GM15510 (cell line): ENCODE results near the gene TMEM184C.
A peak's percentile ranks its signal among the peaks of the same experiment; 100 is the strongest.

Source experiments
- POLR2A ChIP-seq: IDR thresholded peaks from 3 replicates; pipeline ENCODE4 v1.6.1; 2011; ENCODE audit warnings: borderline replicate concordance; ENCODE audit not compliant: insufficient read length; ENCODE audit errors: extremely low read depth

Gene TMEM184C

DNA sequence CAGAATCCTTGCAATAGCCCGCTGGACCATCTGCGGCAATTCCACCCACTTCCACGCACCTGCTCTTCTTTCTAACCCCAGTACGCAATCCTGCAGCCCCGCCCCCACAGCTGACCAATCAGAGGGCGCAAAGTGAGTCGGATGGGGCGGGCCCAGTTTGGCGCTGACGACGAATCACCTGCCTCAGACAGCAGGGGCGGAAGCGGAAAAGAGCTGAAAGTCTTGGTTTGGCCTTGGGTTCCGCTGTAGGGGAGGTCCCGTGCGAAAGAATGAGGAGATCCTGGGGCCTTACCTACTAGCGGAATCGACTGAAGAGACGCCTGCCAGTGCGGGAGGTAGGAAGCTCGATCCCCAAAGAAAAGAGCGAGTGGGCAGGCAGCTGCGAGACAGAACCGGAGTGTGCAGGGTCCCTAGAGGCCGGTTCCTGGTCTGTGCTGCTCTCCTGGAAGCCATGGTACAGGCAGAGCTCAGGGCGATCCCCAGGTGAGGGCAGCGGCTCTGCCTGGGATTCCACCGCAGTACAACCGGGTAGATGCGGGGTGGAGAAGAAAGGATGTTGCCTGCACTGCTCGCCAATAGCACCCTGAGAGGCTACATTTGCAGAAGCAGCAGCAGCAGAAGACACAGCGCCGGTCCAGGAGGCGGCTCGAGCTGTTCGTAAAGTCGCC, at the start of gene TMEM184C:
Gene TMEM184C (plus strand): TSS at position 225 of the 668 bp plus-strand sequence. CDS start 560 bp downstream, outside the sequence.
- peak; percentile 79 for TF ChIP-seq POLR2A

DNA sequence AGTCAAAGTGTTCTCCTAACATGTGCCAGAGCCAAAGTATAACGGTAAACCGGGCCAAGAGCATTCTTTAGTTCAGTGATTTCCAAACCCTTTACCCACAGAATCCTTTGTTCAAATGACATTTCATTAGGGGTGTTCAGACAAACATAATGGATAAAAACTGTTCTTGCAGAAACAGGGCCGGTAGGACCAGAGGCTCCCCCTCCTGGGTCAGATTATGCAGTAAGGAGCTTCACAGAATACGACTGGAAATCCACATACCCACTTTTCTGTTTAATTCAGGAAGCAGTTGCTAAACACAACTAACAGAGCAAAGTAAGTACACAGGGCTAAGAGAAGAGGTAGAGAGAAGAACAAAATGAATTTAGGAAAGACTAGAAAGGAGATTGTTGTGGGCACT, 46.6 kb upstream of the TMEM184C start:
- no peak for TF ChIP-seq POLR2A

DNA sequence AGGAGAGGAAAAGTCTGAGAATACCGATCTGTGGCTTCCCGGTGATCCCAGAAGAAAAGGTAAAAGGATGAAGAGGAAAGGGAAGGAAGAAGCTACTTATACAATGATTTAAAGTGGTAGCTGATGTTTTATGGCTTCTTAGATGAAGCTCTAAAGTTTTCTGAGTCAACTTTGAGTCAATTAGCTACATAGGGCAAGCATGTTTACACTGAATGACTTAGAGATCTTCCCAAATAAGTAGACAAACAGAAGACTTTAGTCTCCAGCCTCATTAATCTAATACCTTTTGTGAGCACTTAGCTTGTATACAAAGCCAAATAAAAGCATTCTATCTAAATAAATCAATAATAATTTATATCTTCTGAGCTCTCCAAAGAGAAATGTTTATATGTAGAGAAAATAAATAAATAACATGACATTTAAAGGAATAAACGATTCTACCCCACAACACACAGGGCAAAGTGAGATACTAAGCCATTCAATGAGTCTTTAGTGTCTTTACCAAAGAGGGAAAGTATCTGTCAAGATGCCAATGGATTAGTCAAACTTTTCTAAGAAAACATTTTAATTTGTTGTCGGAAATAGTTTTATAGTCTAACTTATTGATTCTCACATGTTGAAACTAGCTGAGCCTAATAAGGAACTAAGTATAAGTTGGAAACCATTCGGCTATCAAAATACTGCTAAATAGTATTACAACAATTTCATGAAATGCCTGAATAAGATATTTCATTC, 46.0 kb upstream of the TMEM184C start:
- no peak for TF ChIP-seq POLR2A

DNA sequence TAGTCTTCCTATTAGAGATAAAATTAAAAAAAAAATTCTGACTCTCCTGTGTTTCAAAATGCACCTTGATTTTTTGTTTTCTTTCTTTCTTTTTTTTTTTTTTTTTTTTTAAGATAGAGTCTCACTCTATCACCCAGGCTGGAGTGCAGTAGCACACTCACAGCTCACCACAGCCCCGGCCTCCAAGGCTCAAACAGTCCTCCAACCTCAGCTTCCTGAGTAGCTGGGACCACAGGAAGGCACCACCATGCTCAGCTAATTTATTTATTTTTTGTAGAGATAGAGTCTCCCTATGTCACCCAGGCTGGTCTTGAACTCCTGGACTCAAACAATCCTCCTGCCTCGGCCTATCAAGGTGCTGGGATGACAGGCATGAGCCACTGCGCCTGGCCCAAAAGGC, 41.1 kb upstream of the TMEM184C start:
- no peak for TF ChIP-seq POLR2A

DNA sequence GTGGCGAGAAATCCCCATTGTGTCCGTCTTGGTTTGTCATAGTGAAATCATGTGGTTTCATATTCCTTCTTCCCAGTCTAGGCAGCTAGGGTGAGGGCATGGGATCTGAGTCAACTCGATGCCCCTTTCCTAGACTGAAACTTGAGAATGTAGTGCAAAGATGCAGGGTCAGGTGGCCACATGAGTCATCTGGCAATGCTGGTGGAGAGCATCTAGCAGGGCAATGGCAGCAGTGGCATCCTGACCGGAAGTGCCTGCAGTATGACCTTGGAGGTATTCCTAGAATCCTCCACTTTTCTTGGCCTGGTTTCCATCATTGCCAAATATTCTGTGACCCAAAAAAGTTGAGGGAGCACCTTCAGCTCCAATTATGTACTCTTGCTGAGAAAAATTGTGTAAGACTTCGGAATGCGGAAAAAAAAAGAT, 39.1 kb upstream of the TMEM184C start:
- no peak for TF ChIP-seq POLR2A

DNA sequence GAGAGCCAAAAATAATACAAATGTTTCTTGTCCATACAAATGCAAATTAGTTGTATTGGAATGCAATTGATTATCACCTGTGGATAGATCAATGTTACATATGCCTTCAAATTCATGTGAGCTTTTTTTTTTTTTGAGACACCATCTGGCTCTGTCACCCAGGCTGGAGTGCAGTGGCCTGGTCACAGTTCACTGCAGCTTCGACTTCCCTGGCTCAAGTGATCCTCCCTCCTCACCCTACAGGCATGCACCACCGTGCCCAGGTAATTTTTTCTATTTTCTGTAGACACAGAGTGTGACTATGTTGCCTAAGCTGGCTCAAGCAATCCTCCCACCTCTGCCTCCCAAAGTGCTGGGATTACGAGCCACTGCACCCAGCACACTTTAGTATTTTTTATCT, 38.6 kb upstream of the TMEM184C start:
- TF ChIP-seq POLR2A = no peak

DNA sequence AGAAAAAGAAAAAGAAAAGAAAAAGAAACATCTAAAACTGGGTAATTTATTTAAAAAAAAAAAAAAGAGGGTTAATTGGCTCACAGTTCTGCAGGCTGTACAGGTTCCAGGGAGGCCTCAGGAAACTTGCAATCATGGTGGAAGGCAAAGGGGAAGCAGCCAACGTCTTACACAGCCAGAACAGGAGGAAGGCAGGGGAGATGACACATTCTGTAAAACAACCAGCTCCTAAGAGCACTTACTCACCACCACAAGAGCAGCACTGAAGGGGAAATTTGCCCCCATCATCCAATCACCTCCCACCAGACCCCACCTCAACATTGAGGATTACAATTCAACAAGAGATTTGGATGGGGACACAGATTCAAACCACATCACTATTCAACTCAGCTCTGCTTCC, 36.8 kb upstream of the TMEM184C start:
- TF ChIP-seq POLR2A = no peak

DNA sequence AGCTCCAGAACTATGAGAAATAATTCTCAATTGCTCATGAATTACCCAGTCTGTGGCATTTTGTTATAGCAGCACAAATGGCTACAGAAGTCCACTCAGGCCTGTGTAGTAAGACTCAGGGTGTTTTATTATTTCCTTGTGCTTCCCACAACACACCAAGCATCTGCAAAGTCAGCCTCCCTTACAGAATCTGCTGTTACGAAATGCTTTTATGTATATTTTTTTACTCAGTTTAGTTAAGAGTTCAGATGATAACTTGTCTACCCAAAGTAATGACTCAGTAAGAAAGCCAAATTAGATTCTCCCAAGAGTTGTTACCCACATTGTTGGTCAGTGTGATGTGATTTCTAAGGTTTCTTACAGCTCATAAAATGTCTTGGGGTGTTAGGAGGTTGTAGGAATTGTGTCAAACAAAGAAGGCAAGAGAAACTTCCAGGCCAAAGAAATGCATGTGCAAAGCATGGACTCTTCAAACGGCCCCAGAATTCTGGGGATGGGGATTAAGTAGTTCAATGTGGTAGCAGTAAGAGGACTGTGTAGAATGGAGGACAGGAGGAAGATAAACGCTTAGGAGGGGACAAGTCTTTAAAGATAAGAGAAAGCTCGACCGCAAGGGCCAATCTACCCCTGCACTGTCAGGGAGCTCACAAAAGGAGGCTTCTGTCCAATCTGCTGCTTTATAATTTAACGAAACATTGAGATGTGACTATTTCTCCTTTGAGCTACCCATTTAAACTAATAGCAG, 35.4 kb upstream of the TMEM184C start:
- no peak for TF ChIP-seq POLR2A

DNA sequence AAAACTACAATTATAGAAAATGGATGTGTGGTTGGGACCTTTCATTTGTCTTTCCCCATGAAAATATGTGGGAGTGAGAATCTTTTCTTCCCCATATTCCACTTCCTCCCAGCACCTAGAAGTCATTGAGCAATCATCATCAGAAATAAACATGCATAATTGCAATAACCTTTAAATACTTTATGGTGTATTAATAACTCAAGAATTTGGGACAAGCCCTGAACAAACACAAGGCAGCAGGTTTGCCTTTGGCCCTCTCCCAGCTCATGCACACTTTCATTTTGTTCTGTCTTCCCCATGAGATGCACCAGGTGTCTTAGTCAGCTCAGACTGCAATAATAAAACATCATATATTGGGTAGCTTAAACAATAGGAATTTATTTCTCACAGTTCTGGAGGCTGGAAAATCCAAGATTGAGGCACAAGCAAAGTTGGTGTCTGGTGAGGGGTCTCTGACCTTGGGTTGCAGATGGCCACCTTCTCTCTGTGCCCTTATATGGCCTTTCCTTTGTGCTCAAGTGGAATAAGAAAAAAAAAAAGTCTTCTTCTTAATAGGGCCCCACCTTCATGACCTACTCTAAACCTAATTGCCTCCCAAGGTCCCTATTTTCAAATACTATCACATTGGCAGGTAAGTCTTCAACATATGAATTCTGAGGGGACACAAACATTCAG, 34.7 kb upstream of the TMEM184C start:
- TF ChIP-seq POLR2A = no peak

DNA sequence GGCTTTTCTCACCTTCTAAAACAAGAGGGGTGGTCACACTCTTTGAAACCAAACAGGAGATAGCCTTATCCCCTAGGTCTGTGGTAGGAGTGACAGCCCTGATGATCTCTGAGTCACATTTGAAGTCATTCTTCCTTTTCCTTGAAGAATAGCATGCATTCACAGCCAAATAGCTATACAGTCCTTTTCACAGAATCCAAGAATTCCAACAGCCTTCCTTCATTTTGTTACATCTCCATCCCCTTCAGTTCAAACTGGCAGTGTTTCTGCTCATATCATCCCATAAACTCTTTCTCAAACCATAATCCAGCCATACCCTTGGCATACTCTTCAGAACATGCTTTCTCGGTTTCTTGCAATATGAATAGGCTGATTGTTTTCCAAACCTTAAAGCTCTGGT, 33.3 kb upstream of the TMEM184C start:
- TF ChIP-seq POLR2A = no peak

DNA sequence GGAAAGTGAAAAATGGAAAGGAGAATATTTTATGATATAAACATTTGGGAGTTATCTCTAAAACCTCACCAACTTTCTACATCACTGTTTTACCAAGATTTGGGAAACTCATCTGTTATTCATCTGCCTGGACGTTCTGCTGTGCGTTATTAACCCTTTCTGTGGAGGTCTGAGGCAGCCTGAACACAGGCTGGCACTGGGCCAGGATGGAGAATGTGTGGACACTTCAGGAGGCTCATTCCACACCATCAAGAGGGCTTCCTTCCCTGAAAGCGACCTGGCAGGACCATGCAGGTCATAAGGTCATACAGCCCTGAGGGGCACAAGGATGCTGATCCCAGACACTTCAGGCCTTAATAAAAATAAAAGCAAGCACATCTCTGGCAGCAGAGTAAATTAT, 31.2 kb upstream of the TMEM184C start:
- TF ChIP-seq POLR2A = no peak

DNA sequence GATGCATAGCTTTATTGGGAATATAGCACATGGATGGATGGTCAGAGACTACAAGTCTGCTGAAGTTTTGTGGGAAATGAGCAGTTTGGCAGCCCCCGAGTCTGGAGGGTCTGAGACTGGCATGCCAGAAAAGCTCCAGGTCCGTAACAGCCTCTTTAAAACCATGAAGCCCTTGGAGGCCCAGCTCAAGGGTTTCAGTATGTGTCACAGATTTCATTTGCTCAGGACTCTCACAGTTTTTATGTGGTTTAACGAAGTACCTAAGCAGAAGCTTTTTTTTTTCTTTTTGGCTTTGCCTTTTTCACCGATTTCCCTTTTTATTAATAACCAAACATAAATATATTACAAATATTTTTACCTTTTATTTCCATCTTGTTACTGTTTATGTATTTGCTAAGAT, 30.6 kb upstream of the TMEM184C start:
- TF ChIP-seq POLR2A = no peak

DNA sequence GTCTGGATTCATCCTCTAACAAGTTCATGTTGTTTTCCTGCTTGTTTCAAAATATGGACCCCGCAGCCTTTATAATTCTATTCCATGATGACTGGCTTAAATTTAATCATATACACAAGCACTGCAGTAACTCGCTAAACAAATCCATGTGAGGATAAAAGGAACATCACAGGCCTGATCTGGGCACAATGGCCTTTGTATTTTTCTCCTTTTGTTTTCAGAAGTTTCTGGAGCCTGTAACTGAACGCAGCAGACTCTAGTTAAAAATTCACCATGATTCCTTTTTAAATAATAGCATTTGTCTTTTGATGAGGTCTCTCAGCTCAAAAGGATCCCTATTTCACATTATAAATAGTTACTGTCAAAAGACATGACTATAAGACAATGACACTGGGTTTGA, 30.2 kb upstream of the TMEM184C start:
- TF ChIP-seq POLR2A = no peak

DNA sequence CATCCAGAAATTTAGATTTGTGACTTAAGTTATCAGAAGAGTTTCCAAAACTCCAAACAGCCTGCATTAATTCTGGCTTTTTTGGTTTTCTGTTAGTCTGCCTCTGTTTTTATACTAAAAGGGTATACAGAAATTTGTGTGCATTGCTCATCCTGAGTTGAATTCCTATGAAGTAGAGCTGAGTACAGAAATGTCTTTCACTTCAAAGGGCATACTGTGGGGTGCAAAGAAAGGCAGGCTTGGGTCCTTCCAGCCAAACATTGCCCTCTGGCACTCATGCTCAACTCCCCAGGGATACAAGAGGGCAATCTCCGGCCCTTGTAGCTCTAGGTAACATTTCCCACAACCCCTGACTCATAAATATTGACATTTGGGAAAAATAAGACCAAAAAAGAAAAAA, 27.6 kb upstream of the TMEM184C start:
- no peak for TF ChIP-seq POLR2A

DNA sequence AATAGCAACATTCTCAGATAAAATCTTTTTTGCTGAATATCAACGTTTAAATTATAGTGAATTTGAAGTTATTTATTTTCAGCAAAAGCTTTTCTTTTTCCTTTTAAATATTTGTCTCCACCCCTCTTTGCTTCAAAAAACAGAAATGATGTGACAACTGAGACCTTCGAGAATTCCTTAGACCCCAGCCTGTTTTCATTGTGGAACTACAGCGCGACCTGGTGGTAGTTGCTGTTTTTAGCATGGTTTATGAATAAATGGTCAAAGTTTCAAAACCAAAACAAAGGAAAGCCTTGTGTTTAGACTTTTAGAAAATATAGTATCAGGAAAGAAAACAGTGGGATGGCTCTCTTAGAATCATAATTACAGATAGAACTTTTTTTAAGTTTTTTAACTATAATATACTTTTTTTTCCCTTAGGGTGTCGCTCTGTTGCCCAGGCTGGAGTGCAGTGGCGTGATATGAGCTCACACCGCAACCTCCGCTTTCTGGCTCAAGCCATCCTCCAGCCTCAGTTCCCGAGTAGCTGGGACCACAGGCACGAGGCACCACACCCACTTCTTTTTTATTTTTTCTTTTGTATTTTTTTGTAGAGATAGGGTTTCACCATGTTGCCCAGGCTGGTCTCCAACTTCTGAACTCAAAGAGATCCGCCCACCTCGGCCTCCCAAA, 26.8 kb upstream of the TMEM184C start:
- TF ChIP-seq POLR2A = no peak

DNA sequence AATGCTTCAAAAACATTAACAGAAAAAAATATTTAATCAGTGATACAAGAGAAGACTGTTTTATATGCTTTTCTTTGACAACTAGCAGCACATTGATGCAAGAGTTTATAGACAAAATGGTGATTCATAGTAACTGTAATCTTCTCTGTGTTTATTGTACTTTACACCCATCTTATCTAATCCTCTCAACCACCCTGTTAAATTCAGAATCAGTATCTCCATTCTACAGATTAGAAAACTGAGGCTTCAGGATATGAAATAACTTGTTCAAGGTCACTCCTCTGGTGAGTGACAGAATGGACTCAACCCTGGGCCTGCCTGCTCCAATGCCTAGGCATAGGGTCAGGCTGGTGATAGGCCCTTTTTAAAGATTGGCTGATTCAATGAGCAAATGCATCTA, 26.1 kb upstream of the TMEM184C start:
- no peak for TF ChIP-seq POLR2A

DNA sequence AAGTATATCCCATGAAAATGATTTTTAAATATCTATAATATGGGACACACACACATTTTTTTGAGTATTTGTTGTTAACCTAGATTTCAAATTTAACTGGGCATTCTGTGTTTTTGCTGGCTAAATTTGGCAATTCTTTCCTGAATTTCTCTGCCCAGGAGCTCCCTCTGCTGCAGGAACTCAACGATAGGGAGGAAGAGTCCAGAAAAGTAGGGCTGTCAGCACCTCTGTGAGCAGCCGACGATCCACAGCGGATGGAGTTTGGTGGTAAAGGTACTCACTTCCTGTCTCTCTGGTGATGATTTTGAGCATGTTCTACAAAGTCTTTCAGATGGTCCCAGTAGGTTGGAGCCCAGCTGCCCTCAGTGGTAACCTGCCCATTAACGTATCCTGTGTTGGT, 23.1 kb upstream of the TMEM184C start:
- TF ChIP-seq POLR2A = no peak
